GM19324 (cell line): ENCODE data around the gene PACC1.
A peak's percentile ranks its signal among the peaks of the same experiment; 100 is the strongest.

Experiments
- ATAC-seq: cut with Tn5 transposase; IDR thresholded peaks from one replicate; pipeline ENCODE4 v1.9.1; 2021; ENCODE audit warnings: mild to moderate bottlenecking, moderate library complexity; ENCODE audit not compliant: unreplicated experiment, low FRiP score

Gene PACC1

GRCh38 chr1:212440419-212440818 lies 25.7 kb upstream of the PACC1 start:
- no peak for ATAC-seq

- no peak for ATAC-seq
These were observed 24.1 kb upstream of the PACC1 start for GRCh38 chr1:212438831-212439237.

DNA sequence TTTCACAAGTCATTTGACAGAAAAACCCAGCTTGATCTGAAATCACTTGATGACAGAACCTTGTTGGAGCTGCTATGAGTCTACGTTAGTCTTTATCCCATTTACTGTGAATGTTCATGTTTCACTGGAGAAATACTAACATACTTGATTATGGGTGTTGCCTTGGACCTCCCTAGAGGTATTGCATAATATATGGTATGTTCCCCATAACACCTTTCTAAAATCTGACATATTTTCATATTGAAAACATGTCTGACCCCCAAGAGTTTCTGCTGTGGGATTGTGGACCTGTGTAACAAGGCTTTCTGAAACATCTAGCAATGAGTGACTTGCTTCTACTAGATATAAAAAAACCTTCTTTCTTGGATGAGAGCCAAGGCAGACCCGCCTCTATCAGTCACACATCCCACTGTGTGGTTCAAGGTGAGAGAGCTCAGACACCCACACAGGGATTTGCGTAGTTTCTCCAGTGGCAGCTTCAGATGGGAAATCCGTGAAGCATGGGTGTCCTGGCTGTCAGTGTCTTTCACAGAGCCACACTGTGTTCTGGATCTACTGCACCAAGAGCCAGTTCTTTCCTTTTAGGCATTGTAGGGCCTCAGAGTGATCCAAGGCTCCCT lies 22.6 kb upstream of the PACC1 start:
- ATAC-seq = no peak

DNA sequence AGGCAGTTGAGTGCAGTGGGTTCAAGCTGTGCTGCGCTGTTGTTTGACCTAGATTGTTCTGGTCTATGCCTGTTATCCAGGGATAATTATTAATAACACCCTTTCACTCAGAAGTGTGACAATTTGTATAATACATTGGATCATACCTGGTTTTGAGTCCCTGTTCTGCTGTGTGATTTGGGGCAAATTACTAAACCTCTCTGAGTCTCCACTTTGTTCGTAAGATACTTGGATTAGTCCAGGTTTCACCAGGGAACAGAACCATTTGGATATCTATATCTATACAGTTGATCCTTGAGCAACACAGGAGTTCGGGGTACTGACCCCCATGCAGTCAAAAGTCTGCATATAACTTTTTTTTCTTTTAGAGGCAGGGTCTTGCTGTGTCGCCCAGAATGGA lies 20.3 kb upstream of the PACC1 start:
- ATAC-seq = no peak

- ATAC-seq = no peak
These were observed 19.1 kb upstream of the PACC1 start for GRCh38 chr1:212433577-212434462.

DNA sequence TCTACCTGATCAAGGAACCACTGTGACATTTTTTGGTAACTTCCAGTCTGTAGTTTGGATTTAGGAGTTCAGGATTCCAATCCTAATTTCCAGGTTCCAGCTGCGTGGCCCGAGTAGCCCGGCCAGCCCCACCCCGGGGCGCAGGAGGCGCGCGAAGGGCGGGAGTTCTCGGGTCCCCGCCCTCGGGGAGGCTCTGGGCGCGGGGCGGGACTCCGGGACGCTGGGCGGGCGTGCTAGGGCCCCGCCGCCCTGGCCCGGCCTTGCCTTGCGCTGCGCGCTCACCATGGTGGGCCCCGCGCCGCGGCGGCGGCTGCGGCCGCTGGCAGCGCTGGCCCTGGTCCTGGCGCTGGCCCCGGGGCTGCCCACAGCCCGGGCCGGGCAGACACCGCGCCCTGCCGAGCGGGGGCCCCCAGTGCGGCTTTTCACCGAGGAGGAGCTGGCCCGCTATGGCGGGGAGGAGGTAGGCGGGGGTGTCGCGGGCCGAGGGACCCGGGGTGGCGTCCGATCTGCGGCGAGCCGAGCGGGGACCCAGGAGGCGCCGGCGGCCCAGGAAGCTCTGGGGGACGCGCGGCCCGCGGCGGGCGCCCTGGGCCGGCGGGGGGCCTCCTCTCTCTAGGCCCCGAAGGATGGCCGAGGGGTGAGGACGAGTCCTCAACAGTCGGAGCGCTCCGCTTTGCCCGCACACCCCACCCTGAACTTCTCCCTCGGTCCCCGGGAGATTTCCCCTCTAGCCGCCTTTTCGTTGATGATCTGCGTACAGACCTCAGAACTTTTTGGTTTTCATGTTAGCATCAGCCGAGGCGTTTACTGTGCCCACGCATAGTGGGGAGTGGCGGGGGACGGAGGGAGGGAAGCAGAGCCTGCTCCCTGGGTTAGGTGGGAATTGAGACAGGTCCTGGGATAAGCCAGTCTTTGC lies 18.2 kb upstream of the PACC1 start, which contains the start of gene NENF:
TSS of gene NENF (plus strand) at position 260 of the 916 bp plus-strand sequence. CDS start at position 284, 24 bp downstream.
- peak; percentile 99 for ATAC-seq

GRCh38 chr1:212432272-212432660 lies 17.6 kb upstream of the PACC1 start:
- no peak for ATAC-seq

DNA sequence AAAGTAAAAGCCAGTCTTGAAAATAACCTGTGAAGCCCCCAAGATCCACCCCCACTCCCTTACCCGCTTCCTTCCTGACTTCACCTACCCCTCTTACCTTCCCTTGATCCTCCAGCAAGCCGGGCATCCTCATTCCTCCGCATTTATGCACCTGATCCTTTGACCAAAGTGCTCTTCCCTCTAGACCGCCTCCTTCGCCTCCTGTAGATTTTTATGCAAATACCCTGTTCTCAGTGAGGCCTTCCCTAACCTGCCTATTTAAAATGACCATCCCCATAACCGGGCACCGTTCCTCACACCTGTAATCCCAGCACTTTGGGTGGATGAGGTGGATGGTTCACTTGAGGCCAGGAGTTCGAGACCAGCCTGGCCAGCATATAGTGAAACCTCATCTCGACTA lies 17.0 kb upstream of the PACC1 start:
- no peak for ATAC-seq

GRCh38 chr1:212430955-212431394 lies 16.3 kb upstream of the PACC1 start:
- no peak for ATAC-seq

- ATAC-seq = no peak
These were observed 15.7 kb upstream of the PACC1 start for GRCh38 chr1:212430416-212430815.

GRCh38 chr1:212428496-212428895 lies 13.8 kb upstream of the PACC1 start:
- no peak for ATAC-seq

DNA sequence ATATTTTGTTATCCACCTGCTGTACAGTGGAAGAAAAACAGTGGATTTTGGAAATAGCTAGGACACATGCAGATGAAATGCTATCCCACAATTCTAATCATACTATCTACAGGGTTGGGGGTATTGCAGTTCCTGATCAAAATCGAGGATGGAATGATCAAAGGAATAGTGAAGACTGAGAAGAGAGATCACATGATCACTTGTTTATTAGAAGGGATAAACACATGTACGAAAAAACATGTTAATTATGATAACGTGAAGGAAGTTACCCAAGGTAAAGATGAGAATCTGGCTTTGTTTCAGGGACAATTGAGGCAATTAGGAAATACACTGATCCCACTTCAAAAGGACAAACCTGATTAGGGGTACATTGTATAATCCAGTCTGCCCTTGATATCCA lies 9.2 kb upstream of the PACC1 start:
- no peak for ATAC-seq

DNA sequence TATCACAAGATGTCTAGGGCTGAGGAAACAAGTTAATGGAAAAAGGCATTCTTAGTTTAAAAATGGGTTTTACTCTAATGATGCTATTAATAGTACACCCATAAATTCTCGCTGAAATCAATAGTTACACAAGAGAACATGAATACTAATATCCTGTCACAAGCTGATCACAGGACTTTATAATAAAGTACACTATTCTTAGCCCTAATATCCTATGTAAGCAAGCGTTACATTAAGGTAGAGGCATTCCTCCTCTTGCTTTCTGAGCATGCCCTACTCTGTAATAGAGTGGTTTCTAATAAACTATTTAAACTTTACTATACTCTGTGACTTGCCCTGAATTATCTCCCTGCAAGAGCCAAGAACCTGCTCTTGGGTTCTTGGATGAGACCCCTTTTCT lies 6.5 kb upstream of the PACC1 start:
- no peak for ATAC-seq

DNA sequence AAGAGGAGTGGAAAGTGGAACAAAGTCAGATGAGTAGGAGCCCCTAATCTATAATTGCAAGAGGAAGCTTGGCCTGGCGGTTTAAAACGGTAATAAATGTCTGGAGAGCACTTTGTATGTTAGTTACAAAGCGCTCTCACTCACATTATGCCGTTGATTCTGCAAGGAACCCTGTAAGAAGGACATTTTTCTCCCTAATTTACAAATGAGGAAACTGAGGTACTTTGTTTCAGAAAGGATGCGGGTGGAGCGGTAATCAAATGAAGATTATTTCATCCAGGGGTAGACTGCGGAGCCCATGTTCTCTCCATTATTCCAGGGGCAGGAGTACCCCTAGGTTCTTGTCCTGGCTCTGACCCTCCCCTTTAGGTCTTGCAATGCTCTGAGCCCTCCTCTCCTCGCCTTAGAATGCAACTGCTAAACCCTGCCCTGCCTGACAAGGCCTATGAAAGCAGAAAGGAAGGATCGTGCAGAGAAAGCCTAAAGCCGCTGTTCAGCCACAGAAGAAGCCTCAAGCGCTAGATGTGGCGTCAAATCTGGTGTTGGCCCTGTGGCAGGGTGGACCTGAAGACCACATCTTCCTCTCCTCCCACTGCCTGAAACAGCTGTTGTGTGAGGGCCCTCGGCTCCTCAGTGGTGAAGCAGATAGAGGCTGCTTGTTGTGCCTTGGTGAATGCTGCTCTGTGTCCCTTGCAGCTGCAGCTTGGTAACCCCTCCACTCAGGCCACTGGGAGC lies 588 bp upstream of the PACC1 start:
- ATAC-seq = no peak

DNA sequence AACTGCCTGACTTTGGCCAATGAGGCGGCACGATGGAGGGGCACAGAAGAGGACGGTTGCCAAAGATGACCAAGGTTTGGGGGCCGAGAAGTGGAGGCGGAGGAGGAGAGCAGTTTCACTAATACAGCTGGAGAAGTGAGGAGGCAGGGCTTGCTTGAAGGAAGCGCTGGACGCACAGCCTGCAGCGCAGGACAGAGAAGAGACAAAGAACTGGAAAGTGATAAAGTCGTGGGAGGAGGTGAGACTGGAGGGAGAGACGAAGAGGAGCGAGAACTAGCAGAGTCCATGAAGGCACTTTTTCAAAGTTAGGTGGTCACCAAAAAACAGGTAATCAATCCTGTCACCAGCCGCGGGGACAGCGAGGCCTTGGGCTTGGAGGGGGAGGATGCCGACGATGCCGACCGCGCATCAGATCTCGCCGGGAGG lies 771 bp downstream of the PACC1 start:
- ATAC-seq = peak; percentile 3

DNA sequence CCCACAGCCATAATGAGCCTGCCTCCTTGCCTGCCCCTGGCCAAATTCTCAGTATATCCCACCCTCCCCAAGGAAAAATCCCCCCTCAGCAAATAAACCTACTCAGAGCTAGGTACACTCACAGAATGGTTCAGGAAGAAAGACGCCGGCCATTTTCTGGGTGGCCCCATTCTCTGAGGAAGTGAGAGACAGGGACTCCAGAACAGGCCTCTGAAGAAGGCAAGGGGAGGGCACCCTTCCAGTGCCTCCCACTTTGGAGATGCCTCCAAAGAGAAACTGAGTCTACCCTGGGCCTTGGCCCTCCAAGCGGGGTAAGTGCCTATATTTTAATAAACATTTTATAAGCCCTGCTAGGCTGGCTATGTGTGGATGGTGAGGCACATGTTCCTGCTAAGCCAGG lies 2.3 kb downstream of the PACC1 start:
- ATAC-seq = no peak

DNA sequence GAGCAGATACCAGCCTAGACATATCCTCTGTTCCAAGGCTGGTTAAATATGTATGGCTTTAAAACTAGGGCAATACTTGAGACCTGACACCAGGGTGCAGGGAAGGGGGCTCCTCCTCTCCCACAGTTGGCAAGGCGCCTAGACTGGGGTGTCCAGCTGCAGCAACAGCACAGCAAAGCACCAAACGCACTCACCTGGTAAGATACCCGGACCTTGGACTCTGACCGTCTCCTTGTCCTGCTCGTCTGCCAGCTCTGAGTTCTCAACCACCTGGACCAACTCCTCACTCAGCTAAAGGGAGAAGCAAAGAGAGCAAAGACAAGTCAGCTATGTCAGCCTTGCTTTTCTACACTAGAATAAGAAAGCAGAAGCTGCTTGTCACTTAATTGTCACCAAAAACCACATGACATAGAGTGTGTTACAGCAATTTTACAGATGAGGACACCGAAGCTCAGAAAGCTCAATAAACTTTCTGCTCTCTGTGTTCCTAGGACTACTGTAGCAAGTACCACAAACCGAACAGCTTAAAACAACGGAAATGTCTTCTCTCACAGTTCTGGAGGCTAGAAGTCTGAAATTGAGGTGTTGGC lies 4.4 kb downstream of the PACC1 start:
- no peak for ATAC-seq

DNA sequence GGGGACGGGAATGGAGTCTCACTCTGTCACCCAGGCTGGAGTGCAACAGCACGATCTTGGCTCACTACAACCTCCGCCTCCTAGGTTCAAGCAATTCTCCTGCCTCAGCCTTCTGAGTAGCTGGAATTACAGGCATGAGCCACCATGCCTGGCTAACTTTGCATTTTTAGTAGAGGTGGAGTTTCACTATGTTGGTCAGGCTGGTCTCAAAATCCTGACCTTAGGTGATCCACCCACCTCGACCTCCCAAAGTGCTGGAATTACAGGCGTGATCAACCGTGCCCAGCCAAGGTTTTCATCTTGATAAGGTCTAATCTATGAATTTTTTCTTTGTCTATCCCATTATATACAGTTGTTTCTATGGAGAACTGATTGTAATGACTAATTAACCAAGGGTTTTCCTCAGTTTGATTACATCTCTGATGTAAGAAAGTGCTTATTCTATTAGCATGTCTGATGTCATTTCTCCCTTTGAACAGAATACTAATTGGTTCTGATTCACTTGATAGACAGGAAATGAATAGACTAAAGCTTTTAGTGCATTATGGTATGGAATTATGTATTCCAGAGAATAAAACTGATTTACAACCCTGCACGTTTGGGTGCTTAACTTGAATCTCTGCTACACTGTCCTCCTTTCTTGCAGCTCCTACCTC lies 11.9 kb downstream of the PACC1 start:
- no peak for ATAC-seq

GRCh38 chr1:212401838-212402582 lies 12.7 kb downstream of the PACC1 start:
- no peak for ATAC-seq
